Neural progenitor cell (in vitro differentiated cells): Measurements from ENCODE around the gene MEP1B.

Experiments
- CTCF ChIP-seq: fragments of 200-600 bp; sonication (generic); IDR thresholded peaks from 2 replicates; pipeline ENCODE4 v1.5.1; 2017; ENCODE audit warnings: antibody characterized with exemption, mild to moderate bottlenecking
- EZH2 ChIP-seq: fragments of 200-600 bp; sonication (generic); IDR thresholded peaks from 2 replicates; pipeline ENCODE4 v1.6.1; 2017; ENCODE audit warnings: antibody characterized with exemption, mild to moderate bottlenecking, moderate library complexity
- EZH2phosphoT487 ChIP-seq: fragments of 200-600 bp; sonication (generic); IDR thresholded peaks from 2 replicates; pipeline ENCODE4 v1.6.1; 2017; ENCODE audit warnings: antibody characterized with exemption

GRCh38 chr18:32174719-32175118 is 15.1 kb upstream of the MEP1B start:
- no peak for TF ChIP-seq EZH2
- no peak for TF ChIP-seq CTCF
- no peak for TF ChIP-seq EZH2phosphoT487
